ENCODE measurements around the gene GRIFIN.
A peak's percentile ranks its signal among the peaks of the same experiment; 100 is the strongest.

Gene GRIFIN

DNA sequence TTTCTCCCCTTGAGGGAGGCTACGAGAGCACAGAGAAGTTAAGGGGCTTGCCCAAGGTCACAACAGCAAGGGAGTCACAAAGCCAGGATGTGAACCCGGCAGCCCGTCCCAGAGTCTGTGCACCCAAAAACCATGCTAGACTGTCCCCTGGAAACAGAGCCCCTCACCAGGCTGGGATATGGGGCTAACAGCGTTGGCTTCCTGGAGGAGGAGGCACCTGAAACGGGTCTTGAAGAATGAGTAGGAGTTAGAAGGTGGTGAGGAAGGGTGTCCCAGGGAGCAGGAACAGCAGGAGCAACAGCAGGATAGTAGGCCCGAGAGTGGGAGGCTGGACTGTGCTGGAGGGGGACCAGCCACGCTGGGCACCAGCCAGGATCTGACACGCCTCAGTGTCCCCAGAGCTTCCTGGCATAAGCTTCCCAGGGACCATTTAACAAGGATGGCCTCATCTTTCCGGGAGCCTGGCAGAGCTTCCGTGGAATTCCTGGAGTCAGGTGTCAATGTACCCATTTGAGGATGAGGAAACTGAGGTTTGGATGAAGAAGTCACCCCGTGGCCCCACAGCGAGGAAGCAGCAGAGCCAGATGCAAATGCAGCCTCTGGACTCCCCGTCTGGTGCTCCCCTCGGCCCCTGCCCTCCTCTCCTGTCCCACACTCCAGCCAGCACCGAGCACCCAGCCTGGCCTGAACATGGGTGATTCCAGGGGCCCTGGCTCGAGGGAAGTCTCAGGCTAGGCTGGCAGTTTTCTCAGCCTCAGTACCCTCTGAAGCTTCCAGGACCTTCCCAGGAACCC lies 3.3 kb upstream of the GRIFIN start:
- H3K9ac ChIP-seq (ENCODE audit: low read length), result peak overlapping the region; percentile 69
- no peak overlapping the region for H3K4me3 ChIP-seq (ENCODE audit: low read length)
- peaks cover 33% of the 10 kb centered on the region for H3K4me1 ChIP-seq (ENCODE audit: control insufficient read depth, insufficient read depth, low read length)
- H3K27me3 ChIP-seq (ENCODE audit: control insufficient read depth, insufficient read depth, low read length), result no peaks in the 10 kb centered on the region
- no peaks in the 10 kb centered on the region for H3K9me3 ChIP-seq (ENCODE audit: control insufficient read depth, low read length)
- no peaks in the 10 kb centered on the region for H3K36me3 ChIP-seq (ENCODE audit: control insufficient read depth, insufficient read depth, low read length)

DNA sequence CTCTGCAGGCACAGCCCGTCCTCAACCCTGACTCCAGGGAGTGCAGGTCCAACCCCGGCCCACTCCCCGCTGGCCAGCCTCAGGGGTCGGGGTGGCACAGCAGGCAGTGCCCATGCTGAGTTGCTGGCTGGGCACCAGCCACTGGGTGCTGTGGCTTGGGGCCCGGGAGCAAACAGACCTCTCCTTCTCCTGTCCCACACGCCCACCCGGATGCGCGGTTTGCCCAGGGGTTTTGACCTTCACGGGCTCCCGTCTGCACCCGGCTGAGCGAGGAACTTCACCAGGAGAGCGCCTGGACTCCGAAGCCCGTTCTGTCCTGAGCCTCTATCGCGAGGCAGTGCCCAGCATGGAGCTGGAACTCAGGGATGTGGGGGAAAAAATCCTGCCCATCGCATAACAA lies 2.6 kb upstream of the GRIFIN start:
- no peaks in the 10 kb centered on the region for H3K9me3 ChIP-seq (ENCODE audit: control insufficient read depth, low read length)
- H3K27me3 ChIP-seq (ENCODE audit: control insufficient read depth, insufficient read depth, low read length), result no peaks in the 10 kb centered on the region
- no peak overlapping the region for H3K4me3 ChIP-seq (ENCODE audit: low read length)
- H3K36me3 ChIP-seq (ENCODE audit: control insufficient read depth, insufficient read depth, low read length), result no peaks in the 10 kb centered on the region
- H3K4me1 ChIP-seq (ENCODE audit: control insufficient read depth, insufficient read depth, low read length), result peaks cover 33% of the 10 kb centered on the region
- peak overlapping the region; percentile 69 for H3K9ac ChIP-seq (ENCODE audit: low read length)

DNA sequence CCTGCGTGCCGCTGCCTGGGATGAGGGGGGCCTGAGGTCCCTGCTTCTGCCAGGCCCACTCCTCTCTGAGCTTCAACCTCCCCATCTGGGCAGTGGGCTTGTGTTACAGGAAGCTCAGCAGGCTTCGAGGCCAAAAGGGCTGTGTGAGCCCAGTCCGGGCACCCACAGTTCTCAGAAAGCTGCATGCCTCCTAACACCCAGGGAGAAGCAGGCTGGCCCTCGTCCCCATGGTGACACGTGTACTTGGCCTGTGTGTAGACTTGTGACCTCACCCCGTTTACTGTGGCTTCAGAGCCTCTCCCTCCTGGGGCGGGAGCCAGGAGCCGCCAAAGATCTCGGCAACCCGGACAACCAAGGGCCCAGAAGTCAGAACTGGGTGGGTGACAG lies 2.2 kb upstream of the GRIFIN start:
- Histone ChIP-seq H3K9ac (ENCODE audit: low read length) (peak overlapping the region; percentile 69), H3K27me3 (ENCODE audit: control insufficient read depth, insufficient read depth, low read length) (no peaks in the 10 kb centered on the region), H3K4me3 (ENCODE audit: low read length) (no peak overlapping the region), H3K9me3 (ENCODE audit: control insufficient read depth, low read length) (no peaks in the 10 kb centered on the region), H3K36me3 (ENCODE audit: control insufficient read depth, insufficient read depth, low read length) (no peaks in the 10 kb centered on the region), H3K4me1 (ENCODE audit: control insufficient read depth, insufficient read depth, low read length) (peaks cover 33% of the 10 kb centered on the region)

DNA sequence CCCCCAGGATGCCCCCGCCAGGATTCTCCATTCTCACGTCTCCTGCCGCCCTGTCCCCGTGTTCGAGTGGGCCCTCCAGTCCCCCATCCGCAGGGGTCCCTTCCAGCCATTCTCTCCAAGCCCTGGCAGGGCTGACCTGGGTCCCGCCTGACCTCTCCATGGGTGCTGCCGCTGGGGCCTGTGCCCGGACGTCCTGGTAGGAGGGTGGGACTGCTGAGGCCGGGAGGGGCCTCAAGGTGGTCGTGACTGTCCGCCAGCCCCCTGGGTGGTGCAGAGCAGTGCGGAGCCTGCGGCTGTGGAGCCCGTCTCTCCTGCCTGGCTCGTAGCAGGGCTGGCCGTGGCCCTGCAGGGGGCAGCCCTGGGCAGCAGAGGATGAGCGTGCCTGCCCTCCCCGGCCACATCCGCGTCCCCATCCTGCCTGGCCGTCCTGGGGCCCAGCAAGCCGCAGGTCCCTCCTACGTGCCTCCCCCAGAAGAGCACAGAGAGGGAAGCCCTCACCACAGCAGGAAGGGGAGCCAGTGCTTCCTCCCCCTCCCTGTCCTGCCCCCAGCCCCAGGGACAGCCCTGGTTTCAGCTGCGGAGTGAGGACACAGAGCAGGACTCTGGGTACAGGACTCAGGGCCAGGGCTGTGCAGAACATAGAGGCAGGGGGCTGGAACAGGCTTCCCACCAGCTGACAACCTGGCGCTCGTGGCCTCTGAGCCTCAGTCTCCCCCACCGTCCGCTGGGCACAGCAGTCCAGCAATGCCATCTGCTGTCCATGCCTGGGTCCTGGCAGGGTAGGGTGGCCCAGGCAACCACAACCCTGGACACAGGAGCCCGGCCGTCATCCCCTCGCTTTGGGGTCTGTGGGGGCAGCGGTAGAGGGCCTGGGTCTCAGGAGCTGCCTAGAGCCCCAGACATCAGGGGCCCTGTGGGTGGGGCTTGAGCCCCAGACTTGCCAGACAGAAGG lies 1.5 kb upstream of the GRIFIN start:
- Histone ChIP-seq H3K4me3 (ENCODE audit: low read length) (no peak overlapping the region), H3K9ac (ENCODE audit: low read length) (peak overlapping the region; percentile 69), H3K9me3 (ENCODE audit: control insufficient read depth, low read length) (no peaks in the 10 kb centered on the region), H3K36me3 (ENCODE audit: control insufficient read depth, insufficient read depth, low read length) (no peaks in the 10 kb centered on the region), H3K4me1 (ENCODE audit: control insufficient read depth, insufficient read depth, low read length) (peaks cover 33% of the 10 kb centered on the region), H3K27me3 (ENCODE audit: control insufficient read depth, insufficient read depth, low read length) (no peaks in the 10 kb centered on the region)

DNA sequence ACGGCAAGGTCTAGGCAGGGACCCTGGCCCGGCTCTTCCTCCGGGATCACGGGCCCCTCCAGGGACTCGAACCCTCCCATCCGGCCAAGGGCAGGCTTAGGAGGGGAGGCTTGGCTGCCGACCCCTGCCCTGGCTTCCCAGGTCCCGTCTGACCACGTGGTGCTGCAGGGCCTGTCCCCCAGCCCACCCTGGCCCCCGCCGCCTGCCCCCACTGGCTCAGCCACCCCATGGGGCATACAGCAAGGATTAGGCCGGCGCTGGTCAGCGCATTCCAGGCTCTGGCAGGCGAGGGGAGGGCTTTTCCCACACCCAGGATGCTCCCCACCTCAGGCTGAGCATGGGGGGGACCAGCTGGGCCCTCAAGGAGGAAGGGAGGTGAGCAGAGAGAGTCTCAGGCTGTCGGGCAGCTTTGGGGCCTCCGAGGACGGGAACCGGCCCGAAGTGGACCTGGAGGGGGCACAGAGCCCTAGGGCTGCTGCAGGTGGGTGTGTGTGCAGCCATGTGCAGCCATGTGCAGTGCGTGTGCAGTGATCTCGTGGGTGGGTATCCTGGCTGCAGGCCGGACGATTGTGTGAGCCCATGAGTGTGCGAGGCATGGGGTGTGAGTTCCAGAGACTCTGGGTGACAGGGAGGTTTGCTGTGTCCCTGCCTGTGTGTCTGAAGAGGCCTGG lies 713 bp upstream of the GRIFIN start:
- no peaks in the 10 kb centered on the region for H3K9me3 ChIP-seq (ENCODE audit: control insufficient read depth, low read length)
- peaks cover 33% of the 10 kb centered on the region for H3K4me1 ChIP-seq (ENCODE audit: control insufficient read depth, insufficient read depth, low read length)
- no peaks in the 10 kb centered on the region for H3K27me3 ChIP-seq (ENCODE audit: control insufficient read depth, insufficient read depth, low read length)
- H3K36me3 ChIP-seq (ENCODE audit: control insufficient read depth, insufficient read depth, low read length), result no peaks in the 10 kb centered on the region
- H3K9ac ChIP-seq (ENCODE audit: low read length), result no peak overlapping the region
- H3K4me3 ChIP-seq (ENCODE audit: low read length), result no peak overlapping the region

DNA sequence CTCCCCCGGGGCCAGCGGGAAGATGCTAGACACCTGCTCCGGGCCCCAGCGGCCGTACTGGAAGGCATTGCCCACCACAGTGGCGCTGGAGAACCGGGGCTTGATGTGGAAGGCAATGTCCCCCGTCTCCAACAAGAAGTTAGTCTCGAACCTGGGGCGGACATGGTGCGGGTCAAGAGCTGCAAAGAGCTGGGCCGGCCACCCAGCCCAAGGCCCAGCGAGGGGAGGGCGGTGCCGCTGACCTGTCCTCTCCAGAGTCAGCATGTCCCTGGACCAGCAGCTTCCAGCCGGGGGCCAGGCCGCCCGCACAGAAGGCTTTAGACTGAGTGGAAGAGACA lies 551 bp downstream of the GRIFIN start:
- Histone ChIP-seq H3K9me3 (ENCODE audit: control insufficient read depth, low read length) (no peaks in the 10 kb centered on the region), H3K4me3 (ENCODE audit: low read length) (no peak overlapping the region), H3K27me3 (ENCODE audit: control insufficient read depth, insufficient read depth, low read length) (no peaks in the 10 kb centered on the region), H3K9ac (ENCODE audit: low read length) (no peak overlapping the region), H3K36me3 (ENCODE audit: control insufficient read depth, insufficient read depth, low read length) (no peaks in the 10 kb centered on the region), H3K4me1 (ENCODE audit: control insufficient read depth, insufficient read depth, low read length) (peaks cover 38% of the 10 kb centered on the region)

DNA sequence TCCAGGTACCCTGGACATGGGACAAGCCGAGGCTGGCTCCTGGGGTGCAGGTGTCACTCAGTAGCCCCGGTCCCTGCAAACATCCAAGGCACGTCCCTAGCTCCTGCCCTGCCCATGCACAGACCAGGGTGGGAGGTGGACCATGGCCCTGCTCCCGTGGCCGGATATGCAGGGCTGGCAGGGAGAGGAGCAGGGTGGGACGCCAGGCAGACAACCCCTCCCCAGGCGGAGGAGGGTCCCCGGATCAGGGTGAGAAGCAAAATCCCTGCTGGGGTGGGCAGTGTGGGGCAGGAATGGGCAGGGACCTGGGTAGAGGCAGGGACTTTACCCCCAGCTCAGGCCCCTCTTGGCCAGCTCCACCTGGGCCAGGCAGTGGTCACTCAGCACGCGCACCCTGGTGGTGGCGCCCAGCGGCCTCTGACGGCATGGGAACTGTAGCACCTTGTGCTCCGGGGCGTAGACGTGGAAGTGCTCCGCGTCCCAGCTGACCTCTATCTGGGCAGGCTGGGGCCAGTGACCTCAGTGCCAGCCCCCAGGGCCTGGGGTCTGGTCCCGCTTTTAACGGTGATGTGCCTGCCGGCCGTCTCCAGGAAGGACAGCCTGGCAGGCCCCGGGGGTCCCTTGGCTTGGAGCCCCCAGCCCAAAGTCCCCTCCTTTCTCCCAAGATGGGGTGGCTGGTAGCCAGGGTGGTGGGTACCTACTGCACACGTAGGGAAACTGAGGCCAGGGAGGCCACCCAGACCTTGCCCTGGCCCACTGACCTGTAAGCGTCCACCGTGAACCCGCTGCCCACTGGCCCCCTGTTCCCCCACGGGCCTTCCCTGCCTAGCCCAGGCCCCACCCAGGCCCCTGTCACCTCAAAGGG lies 1.2 kb downstream of the GRIFIN start:
- Histone ChIP-seq H3K27me3 (ENCODE audit: control insufficient read depth, insufficient read depth, low read length) (no peaks in the 10 kb centered on the region), H3K9me3 (ENCODE audit: control insufficient read depth, low read length) (no peaks in the 10 kb centered on the region), H3K9ac (ENCODE audit: low read length) (no peak overlapping the region), H3K4me1 (ENCODE audit: control insufficient read depth, insufficient read depth, low read length) (peaks cover 38% of the 10 kb centered on the region), H3K4me3 (ENCODE audit: low read length) (no peak overlapping the region), H3K36me3 (ENCODE audit: control insufficient read depth, insufficient read depth, low read length) (no peaks in the 10 kb centered on the region)

DNA sequence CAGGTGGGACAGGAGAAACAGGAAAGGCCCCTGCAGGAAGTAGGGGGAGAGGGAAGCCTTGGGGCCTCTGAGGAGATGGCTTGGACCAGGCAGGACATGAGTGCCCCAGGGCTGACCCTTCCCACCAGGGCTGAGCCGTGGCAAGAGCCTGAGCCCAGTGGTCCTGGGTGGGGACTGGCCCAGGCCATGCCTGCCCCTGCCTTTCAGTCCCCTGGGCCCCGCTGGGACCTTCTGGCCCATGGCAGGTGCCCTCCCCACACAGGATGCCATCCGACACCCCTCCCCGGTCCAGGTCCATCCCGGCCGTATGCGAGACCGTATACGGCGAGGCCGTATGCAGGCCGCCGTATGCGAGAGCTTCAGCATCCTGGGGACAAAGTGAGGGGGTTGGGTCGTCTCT lies 2.0 kb downstream of the GRIFIN start:
- Histone ChIP-seq H3K36me3 (ENCODE audit: control insufficient read depth, insufficient read depth, low read length) (no peaks in the 10 kb centered on the region), H3K9ac (ENCODE audit: low read length) (no peak overlapping the region), H3K4me3 (ENCODE audit: low read length) (no peak overlapping the region), H3K27me3 (ENCODE audit: control insufficient read depth, insufficient read depth, low read length) (no peaks in the 10 kb centered on the region), H3K4me1 (ENCODE audit: control insufficient read depth, insufficient read depth, low read length) (peaks cover 33% of the 10 kb centered on the region), H3K9me3 (ENCODE audit: control insufficient read depth, low read length) (no peaks in the 10 kb centered on the region)

DNA sequence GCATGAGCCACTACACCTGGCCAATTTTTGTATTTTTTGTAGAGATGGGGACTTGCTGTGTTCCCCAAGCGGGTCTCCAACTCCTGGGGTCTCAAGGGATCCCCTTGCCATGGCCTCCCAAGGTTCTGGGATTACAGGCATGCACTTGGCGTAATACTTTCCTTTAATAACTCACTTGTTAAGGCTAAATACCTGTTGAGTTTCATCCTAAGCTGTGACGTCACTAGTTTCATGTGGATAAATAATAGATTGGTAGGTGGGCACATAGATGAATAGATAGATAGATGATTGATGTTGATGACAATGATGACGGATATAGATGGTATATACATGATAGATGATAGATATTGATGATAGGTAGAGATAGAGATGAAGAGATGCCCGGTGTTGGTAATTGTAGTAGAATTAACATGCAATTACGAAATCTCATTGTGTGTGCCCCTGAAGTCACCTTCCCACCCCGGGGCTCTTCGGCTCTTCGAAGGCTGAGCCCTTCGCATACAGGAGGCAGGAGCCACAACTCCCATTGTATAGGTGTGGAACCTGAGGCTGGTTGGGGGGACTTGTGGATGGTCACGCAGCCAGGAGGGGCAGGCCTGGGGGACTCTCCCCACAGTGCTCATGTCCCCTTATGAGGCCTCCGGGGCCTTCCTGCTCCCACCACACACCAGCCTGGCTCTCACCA lies 2.6 kb downstream of the GRIFIN start:
- no peak overlapping the region for H3K9ac ChIP-seq (ENCODE audit: low read length)
- peaks cover 27% of the 10 kb centered on the region for H3K4me1 ChIP-seq (ENCODE audit: control insufficient read depth, insufficient read depth, low read length)
- no peak overlapping the region for H3K4me3 ChIP-seq (ENCODE audit: low read length)
- H3K36me3 ChIP-seq (ENCODE audit: control insufficient read depth, insufficient read depth, low read length), result no peaks in the 10 kb centered on the region
- H3K27me3 ChIP-seq (ENCODE audit: control insufficient read depth, insufficient read depth, low read length), result no peaks in the 10 kb centered on the region
- H3K9me3 ChIP-seq (ENCODE audit: control insufficient read depth, low read length), result no peaks in the 10 kb centered on the region

DNA sequence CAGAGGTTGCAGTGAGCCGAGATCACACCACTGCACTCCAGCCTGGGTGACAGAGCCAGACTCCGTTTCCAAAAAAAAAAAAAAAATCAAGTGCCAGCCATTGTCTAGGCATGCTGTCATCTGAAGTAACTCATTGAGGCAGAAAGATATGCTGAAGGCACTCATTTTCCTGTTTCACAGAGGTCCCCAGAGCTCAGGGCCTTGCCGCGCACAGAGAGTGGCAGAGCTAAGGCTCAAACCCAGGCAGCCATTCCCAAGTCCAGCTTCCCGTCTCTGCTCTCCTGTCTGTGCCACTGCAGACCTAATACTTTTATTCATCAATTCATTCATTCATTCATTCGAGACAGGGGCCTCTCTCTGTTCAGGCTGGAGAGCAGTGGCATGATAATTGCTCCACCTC lies 3.5 kb downstream of the GRIFIN start:
- H3K9me3 ChIP-seq (ENCODE audit: control insufficient read depth, low read length), result no peaks in the 10 kb centered on the region
- no peak overlapping the region for H3K9ac ChIP-seq (ENCODE audit: low read length)
- H3K4me1 ChIP-seq (ENCODE audit: control insufficient read depth, insufficient read depth, low read length), result peaks cover 18% of the 10 kb centered on the region
- no peaks in the 10 kb centered on the region for H3K36me3 ChIP-seq (ENCODE audit: control insufficient read depth, insufficient read depth, low read length)
- no peaks in the 10 kb centered on the region for H3K27me3 ChIP-seq (ENCODE audit: control insufficient read depth, insufficient read depth, low read length)
- H3K4me3 ChIP-seq (ENCODE audit: low read length), result no peak overlapping the region

DNA sequence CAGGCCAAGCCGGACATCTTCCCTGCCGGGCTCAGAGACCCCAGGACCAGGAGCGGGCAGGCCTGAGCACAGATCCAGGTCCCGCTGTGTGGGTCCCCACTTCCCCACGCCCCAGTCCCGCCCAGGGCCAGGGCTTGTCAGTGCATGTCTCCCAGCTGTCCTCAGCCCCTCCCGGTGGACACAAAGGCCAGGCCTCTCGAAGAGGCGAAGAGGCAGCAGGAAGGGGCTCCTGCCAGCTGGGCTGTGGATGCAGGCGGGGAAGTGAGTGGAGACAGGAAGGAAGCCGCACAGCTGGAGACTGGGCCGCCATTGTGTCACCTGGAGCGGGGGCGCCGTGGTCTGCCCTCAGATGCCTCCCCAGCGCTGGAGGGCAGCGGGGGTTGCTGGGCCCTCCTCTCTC lies 4.8 kb downstream of the GRIFIN start:
- Histone ChIP-seq H3K9me3 (ENCODE audit: control insufficient read depth, low read length) (no peaks in the 10 kb centered on the region), H3K9ac (ENCODE audit: low read length) (no peak overlapping the region), H3K4me1 (ENCODE audit: control insufficient read depth, insufficient read depth, low read length) (peaks cover 5% of the 10 kb centered on the region), H3K36me3 (ENCODE audit: control insufficient read depth, insufficient read depth, low read length) (no peaks in the 10 kb centered on the region), H3K4me3 (ENCODE audit: low read length) (no peak overlapping the region), H3K27me3 (ENCODE audit: control insufficient read depth, insufficient read depth, low read length) (no peaks in the 10 kb centered on the region)
